Progenitor cell of endocrine pancreas (in vitro differentiated cells): Measurements from ENCODE around the gene KRTAP22-2. TPM values are rescaled to one million over a fixed set of nuclear protein-coding genes. Genes with fewer than 3 reads are reported as not detected.

Experiments
- DNase-seq: peaks from one replicate; pipeline ENCODE4 v3.0.0; 2021; ENCODE audit warnings: low spot score; ENCODE audit not compliant: unreplicated experiment
- H3K27ac Mint-ChIP-seq: 2 replicates; pipeline ENCODE4 v1.8.0; 2021; ENCODE audit warnings: mild to moderate bottlenecking, moderate library complexity, mixed read lengths
- H3K27me3 Mint-ChIP-seq: 2 replicates; pipeline ENCODE4 v1.8.0; 2021; ENCODE audit warnings: mixed read lengths
- H3K36me3 Mint-ChIP-seq: 2 replicates; pipeline ENCODE4 v1.8.0; 2022; ENCODE audit warnings: mixed read lengths; ENCODE audit not compliant: insufficient read depth
- H3K4me1 Mint-ChIP-seq: 2 replicates; pipeline ENCODE4 v1.8.0; 2021; ENCODE audit warnings: low read depth, mixed read lengths
- H3K4me3 Mint-ChIP-seq: 2 replicates; pipeline ENCODE4 v1.8.0; 2021; ENCODE audit warnings: low read depth, mild to moderate bottlenecking, moderate library complexity, mixed read lengths
- H3K9me3 Mint-ChIP-seq: 2 replicates; pipeline ENCODE4 v1.8.0; 2021; ENCODE audit warnings: low read depth, mixed read lengths
- CTCF ChIP-seq: fragments of 200-600 bp; sonication (generic); IDR thresholded peaks from one replicate; pipeline ENCODE4 v1.5.0; 2021; ENCODE audit warnings: antibody characterized with exemption, mild to moderate bottlenecking; ENCODE audit not compliant: unreplicated experiment
- total RNA-seq: library from RNA; stranded (reverse); gene quantifications from 2 replicates; pipeline ENCODE4 v1.2.1, GENCODE V29; 2021

KRTAP22-2 gene
- total RNA-seq, 1 donor from 2014 or later = not detected

- H3K36me3 Mint-ChIP-seq = no peaks in the 10 kb centered on the region
- peaks cover 20% of the 10 kb centered on the region for H3K9me3 Mint-ChIP-seq
- no peak overlapping the region for H3K4me3 Mint-ChIP-seq
- no peak for TF ChIP-seq CTCF
- no peak for DNase-seq
- H3K27me3 Mint-ChIP-seq = no peaks in the 10 kb centered on the region
- H3K27ac Mint-ChIP-seq = no peak overlapping the region
- H3K4me1 Mint-ChIP-seq = no peaks in the 10 kb centered on the region
These were observed 35.4 kb upstream of the KRTAP22-2 start for GRCh38 chr21:30625449-30626165.

- no peak for TF ChIP-seq CTCF
- peaks cover 19% of the 10 kb centered on the region for H3K9me3 Mint-ChIP-seq
- no peak overlapping the region for H3K4me3 Mint-ChIP-seq
- no peaks in the 10 kb centered on the region for H3K36me3 Mint-ChIP-seq
- no peaks in the 10 kb centered on the region for H3K27me3 Mint-ChIP-seq
- DNase-seq = no peak
- no peaks in the 10 kb centered on the region for H3K4me1 Mint-ChIP-seq
- no peak overlapping the region for H3K27ac Mint-ChIP-seq
These were observed 33.2 kb upstream of the KRTAP22-2 start for GRCh38 chr21:30623362-30623761.

DNA sequence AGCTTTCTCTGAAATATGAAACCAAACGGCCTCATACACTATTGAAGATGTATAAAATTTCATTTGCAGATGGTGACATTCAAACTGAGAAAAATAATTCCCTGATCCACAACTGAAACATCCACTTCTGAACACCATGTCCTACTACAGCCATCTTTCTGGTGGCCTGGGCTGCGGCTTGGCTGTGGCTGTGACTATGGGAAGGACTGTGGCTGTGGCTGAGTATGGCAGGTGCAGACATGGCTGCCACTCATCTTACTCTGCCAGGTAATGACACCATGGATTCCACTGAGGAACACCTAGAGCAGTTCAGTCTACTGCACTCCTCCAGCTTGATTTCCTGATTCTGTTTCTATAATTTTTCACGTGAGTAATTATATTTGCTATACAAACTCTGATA, 30.3 kb upstream of the KRTAP22-2 start, which contains the start of gene KRTAP20-4:
Gene KRTAP20-4 (plus strand): TSS at position 106 of the 400 bp plus-strand sequence.
- TF ChIP-seq CTCF = no peak
- H3K4me1 Mint-ChIP-seq = no peaks in the 10 kb centered on the region
- H3K27me3 Mint-ChIP-seq = no peaks in the 10 kb centered on the region
- no peak for DNase-seq
- no peaks in the 10 kb centered on the region for H3K36me3 Mint-ChIP-seq
- no peak within 1 kb of the TSS for H3K4me3 Mint-ChIP-seq
- H3K27ac Mint-ChIP-seq = no peak within 1 kb of the TSS
- peaks cover 12% of the 10 kb centered on the region for H3K9me3 Mint-ChIP-seq

DNA sequence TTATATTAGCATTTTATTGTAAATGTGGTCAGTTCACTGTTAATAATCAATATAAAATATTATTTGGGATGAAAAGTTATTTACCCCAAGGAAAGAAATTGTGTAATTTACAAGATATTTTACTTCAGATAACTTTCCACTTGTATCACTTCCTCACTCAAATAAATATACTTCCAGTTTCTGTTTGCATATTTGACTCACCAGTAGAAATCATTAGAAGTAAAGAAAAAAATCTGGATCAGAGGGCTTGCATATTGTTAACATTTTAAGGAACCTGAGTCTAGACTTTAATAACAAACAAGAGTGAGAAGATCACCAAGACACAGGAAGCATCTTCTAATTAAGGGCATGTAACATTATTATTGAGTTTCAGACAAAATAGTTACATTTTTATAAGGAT, 29.9 kb upstream of the KRTAP22-2 start:
- Mint-ChIP-seq H3K27ac (no peak overlapping the region), H3K4me1 (no peaks in the 10 kb centered on the region), H3K9me3 (peaks cover 13% of the 10 kb centered on the region), H3K4me3 (no peak overlapping the region), H3K27me3 (no peaks in the 10 kb centered on the region), H3K36me3 (no peaks in the 10 kb centered on the region)
- no peak for TF ChIP-seq CTCF
- DNase-seq = no peak

GRCh38 chr21:30616125-30616524, 25.9 kb upstream of the KRTAP22-2 start, which contains the start of gene KRTAP20-1:
KRTAP20-1 (plus strand) TSS chr21:30616425; CDS start chr21:30616455, 30 bp downstream.
- no peaks in the 10 kb centered on the region for H3K36me3 Mint-ChIP-seq
- H3K27ac Mint-ChIP-seq = no peak within 1 kb of the TSS
- H3K4me1 Mint-ChIP-seq = no peaks in the 10 kb centered on the region
- H3K4me3 Mint-ChIP-seq = no peak within 1 kb of the TSS
- DNase-seq = no peak
- H3K27me3 Mint-ChIP-seq = no peaks in the 10 kb centered on the region
- TF ChIP-seq CTCF = no peak
- H3K9me3 Mint-ChIP-seq = peaks cover 10% of the 10 kb centered on the region
